Osteoblast (primary cell): ENCODE results near the gene CDH6. TPM values are rescaled to one million over a fixed set of nuclear protein-coding genes. Genes with fewer than 3 reads are reported as not detected.

Source experiments
- DNase-seq: peaks from one replicate; pipeline ENCODE4 v3.0.0; 2011; ENCODE audit warnings: low spot score, mixed read lengths; ENCODE audit not compliant: insufficient read length; ENCODE audit errors: missing footprints
- H2AFZ ChIP-seq: 2 replicates; pipeline ENCODE4 v1.6.0; 2011; ENCODE audit warnings: mild to moderate bottlenecking, low read length
- H3K27ac ChIP-seq: 2 replicates; pipeline ENCODE4 v1.5.1; 2011; ENCODE audit warnings: mild to moderate bottlenecking, low read depth, low read length, moderate library complexity
- H3K27me3 ChIP-seq: 2 replicates; pipeline ENCODE4 v1.6.0; 2012; ENCODE audit warnings: mild to moderate bottlenecking, control low read depth, inconsistent platforms, low read length, moderate library complexity; ENCODE audit not compliant: insufficient read depth
- H3K36me3 ChIP-seq: 2 replicates; pipeline ENCODE4 v1.5.1; 2011; ENCODE audit warnings: mild to moderate bottlenecking, low read length, control low read depth, moderate library complexity; ENCODE audit not compliant: insufficient read depth
- H3K4me1 ChIP-seq: 2 replicates; pipeline ENCODE4 v1.5.1; 2011; ENCODE audit warnings: mild to moderate bottlenecking, low read length, control low read depth, moderate library complexity; ENCODE audit not compliant: insufficient read depth
- H3K4me2 ChIP-seq: 2 replicates; pipeline ENCODE4 v1.6.0; 2011; ENCODE audit warnings: mild to moderate bottlenecking, low read length; ENCODE audit not compliant: insufficient read depth
- H3K4me3 ChIP-seq: fragments of 200-600 bp; sonication (generic); 3 replicates; pipeline ENCODE4 v1.5.1; 2012; ENCODE audit warnings: mild to moderate bottlenecking, low read length, inconsistent platforms; ENCODE audit not compliant: insufficient read depth
- H3K79me2 ChIP-seq: 2 replicates; pipeline ENCODE4 v1.6.0; 2012; ENCODE audit warnings: mild to moderate bottlenecking, low read length, control low read depth, inconsistent platforms; ENCODE audit not compliant: insufficient read depth
- H3K9me3 ChIP-seq: 2 replicates; pipeline ENCODE4 v1.5.1; 2011; ENCODE audit warnings: low read depth, low read length, control low read depth
- H4K20me1 ChIP-seq: 2 replicates; pipeline ENCODE4 v1.6.0; 2012; ENCODE audit warnings: mild to moderate bottlenecking, low read length, control low read depth; ENCODE audit not compliant: insufficient read depth
- total RNA-seq: library from RNA; depleted of rRNA; stranded (reverse); fragments of >200 nt; gene quantifications from 2 replicates; pipeline ENCODE4 v1.2.3, GENCODE V29; 2012
- TF ChIP-seq, protein P1 (sequence below): IDR thresholded peaks from 2 replicates; pipeline ENCODE4 v1.5.1; 2011; ENCODE audit warnings: mild to moderate bottlenecking, low read depth, low read length, moderate library complexity; ENCODE audit errors: extremely low read depth

CDH6 gene
- total RNA-seq, 1 donor = 16.3 TPM

DNA sequence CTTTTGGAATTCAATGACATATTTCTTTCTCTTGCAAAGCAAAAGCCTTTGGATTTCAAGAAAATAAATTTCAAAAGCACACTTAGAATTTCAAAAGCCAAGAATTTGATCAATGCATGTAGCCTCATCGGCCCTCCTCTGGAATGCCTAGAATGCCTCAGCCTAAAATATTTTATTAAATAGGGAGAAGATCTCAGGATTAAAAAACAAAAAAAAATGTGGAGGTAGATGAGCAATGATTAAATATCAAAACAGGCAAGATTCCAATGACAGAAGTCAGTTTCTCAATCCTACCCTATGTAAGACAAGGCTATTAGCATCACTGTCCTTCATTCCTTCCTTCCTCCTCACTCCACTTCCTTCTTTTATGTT, 169.0 kb downstream of the CDH6 start:
- Histone ChIP-seq H4K20me1 (no peaks in the 10 kb centered on the region), H2AFZ (no peak overlapping the region)

DNA sequence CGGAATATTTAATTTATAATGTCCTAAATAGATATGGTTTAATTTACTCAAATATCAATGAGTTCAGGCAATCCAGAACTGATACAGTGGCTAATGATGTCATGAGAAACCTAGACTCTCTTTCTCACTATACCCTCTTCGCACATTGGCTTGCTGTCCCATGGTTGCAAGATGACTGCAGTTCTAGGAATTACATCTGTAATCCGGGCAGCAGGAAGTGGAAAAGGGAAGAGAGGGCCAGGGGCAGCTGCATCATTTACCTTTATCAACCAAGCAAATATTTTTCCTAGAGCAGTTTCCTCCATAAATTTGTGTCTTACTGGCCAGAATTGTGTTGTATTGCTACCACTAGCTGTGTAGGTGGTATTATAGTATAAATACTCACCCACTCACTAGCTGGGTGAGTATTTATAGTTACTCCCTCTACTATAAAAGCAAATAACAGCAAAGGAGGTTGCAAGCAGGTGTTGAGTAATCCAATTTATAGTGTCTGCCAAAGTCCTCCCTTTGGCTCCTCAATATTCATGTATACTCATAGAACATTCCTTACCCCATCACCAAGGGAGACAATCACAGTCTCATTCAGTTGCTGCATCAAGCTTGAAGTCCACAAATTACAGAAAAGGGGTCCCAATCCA, 169.6 kb downstream of the CDH6 start:
- Histone ChIP-seq H3K36me3 (no peaks in the 10 kb centered on the region), H2AFZ (no peak overlapping the region), H3K4me1 (peaks cover 70% of the 10 kb centered on the region), H3K27ac (peak overlapping the region; percentile 95), H3K4me3 (no peak overlapping the region), H3K79me2 (no peaks in the 10 kb centered on the region), H3K27me3 (no peaks in the 10 kb centered on the region), H4K20me1 (no peaks in the 10 kb centered on the region), H3K9me3 (no peaks in the 10 kb centered on the region), H3K4me2 (peak overlapping the region; percentile 21)
- TF ChIP-seq, protein P1, sequence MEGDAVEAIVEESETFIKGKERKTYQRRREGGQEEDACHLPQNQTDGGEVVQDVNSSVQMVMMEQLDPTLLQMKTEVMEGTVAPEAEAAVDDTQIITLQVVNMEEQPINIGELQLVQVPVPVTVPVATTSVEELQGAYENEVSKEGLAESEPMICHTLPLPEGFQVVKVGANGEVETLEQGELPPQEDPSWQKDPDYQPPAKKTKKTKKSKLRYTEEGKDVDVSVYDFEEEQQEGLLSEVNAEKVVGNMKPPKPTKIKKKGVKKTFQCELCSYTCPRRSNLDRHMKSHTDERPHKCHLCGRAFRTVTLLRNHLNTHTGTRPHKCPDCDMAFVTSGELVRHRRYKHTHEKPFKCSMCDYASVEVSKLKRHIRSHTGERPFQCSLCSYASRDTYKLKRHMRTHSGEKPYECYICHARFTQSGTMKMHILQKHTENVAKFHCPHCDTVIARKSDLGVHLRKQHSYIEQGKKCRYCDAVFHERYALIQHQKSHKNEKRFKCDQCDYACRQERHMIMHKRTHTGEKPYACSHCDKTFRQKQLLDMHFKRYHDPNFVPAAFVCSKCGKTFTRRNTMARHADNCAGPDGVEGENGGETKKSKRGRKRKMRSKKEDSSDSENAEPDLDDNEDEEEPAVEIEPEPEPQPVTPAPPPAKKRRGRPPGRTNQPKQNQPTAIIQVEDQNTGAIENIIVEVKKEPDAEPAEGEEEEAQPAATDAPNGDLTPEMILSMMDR = no peak
- DNase-seq = no peak

More for the DNA sequence above, 169.0 kb downstream of the CDH6 start:
- Histone ChIP-seq H3K27me3 (no peaks in the 10 kb centered on the region), H3K79me2 (no peaks in the 10 kb centered on the region), H3K36me3 (no peaks in the 10 kb centered on the region), H3K27ac (peak overlapping the region; percentile 95), H3K4me1 (peaks cover 69% of the 10 kb centered on the region), H3K4me2 (peak overlapping the region; percentile 21), H3K4me3 (no peak overlapping the region), H3K9me3 (no peaks in the 10 kb centered on the region)
- TF ChIP-seq, protein P1 = no peak
- DNase-seq = no peak

DNA sequence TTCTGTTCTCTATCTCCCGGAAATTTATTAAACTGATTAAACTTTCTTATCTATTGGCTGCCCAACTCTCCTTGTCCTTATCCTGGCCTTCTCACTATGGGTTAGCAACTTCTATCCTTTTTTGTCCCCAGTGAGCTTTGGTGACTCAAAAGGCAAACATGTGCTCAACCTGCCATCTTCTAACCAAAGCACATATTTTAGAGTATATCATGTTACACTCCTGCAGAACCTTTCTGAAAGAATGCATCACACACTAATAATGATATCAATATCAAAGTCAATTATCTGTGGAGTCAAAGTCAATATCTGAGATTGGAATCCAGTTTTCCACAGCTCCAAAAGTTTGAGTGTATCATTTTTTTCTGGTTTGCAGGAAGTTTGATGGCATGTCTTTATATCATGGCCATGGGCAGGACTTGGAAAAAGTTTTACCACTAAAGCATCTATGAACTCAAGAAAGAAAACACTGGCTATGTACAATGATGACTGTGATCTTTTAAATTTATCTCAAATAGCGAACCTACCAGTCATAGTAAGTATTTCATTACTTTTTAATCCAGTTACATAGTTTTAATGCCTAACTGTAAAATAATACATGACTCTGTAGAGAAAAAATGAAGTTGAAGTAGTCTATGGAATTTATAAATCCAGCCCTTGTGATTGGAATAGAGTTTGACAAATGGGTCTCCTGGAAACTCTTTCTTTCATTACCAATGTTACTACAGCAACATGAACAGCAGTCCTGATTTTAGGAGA, 171.6 kb downstream of the CDH6 start:
- no peak overlapping the region for H2AFZ ChIP-seq
- H3K4me3 ChIP-seq = peak overlapping the region; percentile 8
- peaks cover 70% of the 10 kb centered on the region for H3K4me1 ChIP-seq
- peak; percentile 80 for DNase-seq
- H3K27ac ChIP-seq = peak overlapping the region; percentile 95
- H3K79me2 ChIP-seq = no peaks in the 10 kb centered on the region
- H3K4me2 ChIP-seq = peak overlapping the region; percentile 47
- H3K36me3 ChIP-seq = no peaks in the 10 kb centered on the region
- no peaks in the 10 kb centered on the region for H4K20me1 ChIP-seq
- H3K27me3 ChIP-seq = no peaks in the 10 kb centered on the region
- TF ChIP-seq, protein P1 = no peak
- no peaks in the 10 kb centered on the region for H3K9me3 ChIP-seq

DNA sequence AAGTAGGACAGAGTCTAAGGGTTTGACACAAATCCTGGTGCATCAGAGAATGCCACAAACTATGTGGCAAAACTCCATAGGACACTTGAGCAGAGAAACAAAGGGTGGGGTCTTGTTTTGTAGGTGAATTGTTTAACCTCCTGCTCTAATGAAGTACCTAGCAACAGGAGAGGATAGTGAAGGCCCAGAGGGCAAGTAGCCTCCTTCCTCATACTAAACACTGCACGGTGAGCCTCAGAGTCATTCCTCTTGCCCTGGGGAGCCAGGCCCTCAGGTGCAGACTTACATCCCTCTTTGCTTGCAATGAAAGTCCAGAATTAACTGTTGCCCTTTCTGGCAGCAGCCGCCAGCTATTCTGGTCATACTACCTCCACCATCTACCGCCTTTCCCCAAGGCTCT, 172.3 kb downstream of the CDH6 start:
- no peak overlapping the region for H3K4me3 ChIP-seq
- H3K79me2 ChIP-seq = no peaks in the 10 kb centered on the region
- H3K36me3 ChIP-seq = no peaks in the 10 kb centered on the region
- TF ChIP-seq, protein P1 = no peak
- no peak overlapping the region for H2AFZ ChIP-seq
- H3K27ac ChIP-seq = peak overlapping the region; percentile 95
- H4K20me1 ChIP-seq = no peaks in the 10 kb centered on the region
- H3K9me3 ChIP-seq = no peaks in the 10 kb centered on the region
- peaks cover 66% of the 10 kb centered on the region for H3K4me1 ChIP-seq
- no peak for DNase-seq
- no peaks in the 10 kb centered on the region for H3K27me3 ChIP-seq
- peak overlapping the region; percentile 21 for H3K4me2 ChIP-seq
